SK-N-SH (cell line): ENCODE data around the gene KLHL35.

Experiments used
- CHD2 ChIP-seq: fragments of 150-350 bp; IDR thresholded peaks from 2 replicates; pipeline ENCODE4 v1.6.1; 2018; ENCODE audit warnings: low read length; ENCODE audit not compliant: partially characterized antibody
- EP300 ChIP-seq, 2 experiments: IDR thresholded peaks; 2 replicates each; pipeline versions ENCODE4 v1.4.0 to v1.6.1; 2012; ENCODE audit warnings: borderline replicate concordance in 1 of 2, low read depth in 1 of 2, low read length in 1 of 2
- EZH2phosphoT487 ChIP-seq: fragments of 200-600 bp; sonication (generic); IDR thresholded peaks from 2 replicates; pipeline ENCODE4 v1.6.1; 2017; ENCODE audit warnings: low read depth, mixed run types, mild to moderate bottlenecking, antibody characterized with exemption, moderate library complexity, borderline replicate concordance
- GABPA ChIP-seq: IDR thresholded peaks from 2 replicates; pipeline ENCODE4 v1.4.0; 2012; ENCODE audit warnings: low read depth, mild to moderate bottlenecking
- GATA2 ChIP-seq: sonication (generic); formaldehyde crosslinking; IDR thresholded peaks from 2 replicates; pipeline ENCODE4 v1.5.0; 2020; ENCODE audit warnings: mild to moderate bottlenecking, missing genetic modification reagents
- POLR2AphosphoS5 ChIP-seq: IDR thresholded peaks from 2 replicates; pipeline ENCODE4 v1.6.1; 2012; ENCODE audit warnings: low read depth, low read length
- RXRA ChIP-seq: IDR thresholded peaks from 2 replicates; pipeline ENCODE4 v1.4.0; 2012; ENCODE audit warnings: low read depth, mild to moderate bottlenecking, borderline replicate concordance
- SIN3A ChIP-seq: IDR thresholded peaks from 2 replicates; pipeline ENCODE4 v1.6.1; 2012; ENCODE audit warnings: low read depth, mild to moderate bottlenecking, low read length, moderate library complexity, borderline replicate concordance
- TAF1 ChIP-seq: IDR thresholded peaks from 2 replicates; pipeline ENCODE4 v1.6.1; 2012; ENCODE audit warnings: low read depth, mild to moderate bottlenecking, low read length, moderate library complexity, borderline replicate concordance
- YY1 ChIP-seq: IDR thresholded peaks from 2 replicates; pipeline ENCODE4 v1.4.0; 2012; ENCODE audit warnings: low read depth, mild to moderate bottlenecking
- TF ChIP-seq, protein P1 (sequence below): fragments of 200-600 bp; sonication (generic); IDR thresholded peaks from 2 replicates; pipeline ENCODE4 v1.6.1; 2017; ENCODE audit warnings: antibody characterized with exemption, mild to moderate bottlenecking, moderate library complexity
- TF ChIP-seq, protein P2 (sequence below): fragments of 150-350 bp; IDR thresholded peaks from 2 replicates; pipeline ENCODE4 v1.6.1; 2017; ENCODE audit warnings: antibody characterized with exemption, low read length, low read depth, borderline replicate concordance
- TF ChIP-seq, protein P3 (sequence below): IDR thresholded peaks from 2 replicates; pipeline ENCODE4 v1.6.1; 2012; ENCODE audit warnings: mild to moderate bottlenecking, low read depth, low read length, moderate library complexity
- TF ChIP-seq, protein P4 (sequence below): IDR thresholded peaks from 2 replicates; pipeline ENCODE4 v1.4.0; 2012; ENCODE audit warnings: low read depth

DNA sequence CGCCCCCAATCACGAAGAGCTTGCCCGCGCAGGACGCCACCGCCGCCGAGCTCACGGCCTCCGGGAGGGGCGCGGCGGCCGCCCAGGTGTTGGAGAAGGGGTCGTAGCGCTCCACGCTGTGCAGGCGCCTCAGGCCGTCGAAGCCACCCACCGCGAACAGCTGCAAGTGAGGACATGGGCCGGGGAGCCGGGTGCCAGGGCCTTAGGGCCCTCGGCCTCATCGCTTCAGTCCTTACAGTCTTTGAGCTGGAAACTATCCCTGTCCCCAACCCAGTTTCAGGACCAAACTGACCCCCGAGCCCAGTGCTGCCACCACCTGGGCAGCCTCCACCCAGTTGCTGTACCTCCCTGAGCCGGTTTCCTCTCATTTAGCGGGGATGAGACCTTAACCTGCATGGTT is 7.6 kb downstream of the KLHL35 start:
- TF ChIP-seq POLR2AphosphoS5: no peak
- TF ChIP-seq, protein P1, sequence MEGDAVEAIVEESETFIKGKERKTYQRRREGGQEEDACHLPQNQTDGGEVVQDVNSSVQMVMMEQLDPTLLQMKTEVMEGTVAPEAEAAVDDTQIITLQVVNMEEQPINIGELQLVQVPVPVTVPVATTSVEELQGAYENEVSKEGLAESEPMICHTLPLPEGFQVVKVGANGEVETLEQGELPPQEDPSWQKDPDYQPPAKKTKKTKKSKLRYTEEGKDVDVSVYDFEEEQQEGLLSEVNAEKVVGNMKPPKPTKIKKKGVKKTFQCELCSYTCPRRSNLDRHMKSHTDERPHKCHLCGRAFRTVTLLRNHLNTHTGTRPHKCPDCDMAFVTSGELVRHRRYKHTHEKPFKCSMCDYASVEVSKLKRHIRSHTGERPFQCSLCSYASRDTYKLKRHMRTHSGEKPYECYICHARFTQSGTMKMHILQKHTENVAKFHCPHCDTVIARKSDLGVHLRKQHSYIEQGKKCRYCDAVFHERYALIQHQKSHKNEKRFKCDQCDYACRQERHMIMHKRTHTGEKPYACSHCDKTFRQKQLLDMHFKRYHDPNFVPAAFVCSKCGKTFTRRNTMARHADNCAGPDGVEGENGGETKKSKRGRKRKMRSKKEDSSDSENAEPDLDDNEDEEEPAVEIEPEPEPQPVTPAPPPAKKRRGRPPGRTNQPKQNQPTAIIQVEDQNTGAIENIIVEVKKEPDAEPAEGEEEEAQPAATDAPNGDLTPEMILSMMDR: peak; percentile 37
- no peak for TF ChIP-seq EP300 (IDR thresholded peaks at IDR 0.05; ENCODE audit: borderline replicate concordance in 1 of 2, low read depth in 1 of 2, low read length in 1 of 2)
- TF ChIP-seq TAF1: no peak
- no peak for TF ChIP-seq SIN3A
- TF ChIP-seq, protein P2, sequence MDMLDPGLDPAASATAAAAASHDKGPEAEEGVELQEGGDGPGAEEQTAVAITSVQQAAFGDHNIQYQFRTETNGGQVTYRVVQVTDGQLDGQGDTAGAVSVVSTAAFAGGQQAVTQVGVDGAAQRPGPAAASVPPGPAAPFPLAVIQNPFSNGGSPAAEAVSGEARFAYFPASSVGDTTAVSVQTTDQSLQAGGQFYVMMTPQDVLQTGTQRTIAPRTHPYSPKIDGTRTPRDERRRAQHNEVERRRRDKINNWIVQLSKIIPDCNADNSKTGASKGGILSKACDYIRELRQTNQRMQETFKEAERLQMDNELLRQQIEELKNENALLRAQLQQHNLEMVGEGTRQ: no peak
- no peak for TF ChIP-seq GABPA
- TF ChIP-seq, protein P3, sequence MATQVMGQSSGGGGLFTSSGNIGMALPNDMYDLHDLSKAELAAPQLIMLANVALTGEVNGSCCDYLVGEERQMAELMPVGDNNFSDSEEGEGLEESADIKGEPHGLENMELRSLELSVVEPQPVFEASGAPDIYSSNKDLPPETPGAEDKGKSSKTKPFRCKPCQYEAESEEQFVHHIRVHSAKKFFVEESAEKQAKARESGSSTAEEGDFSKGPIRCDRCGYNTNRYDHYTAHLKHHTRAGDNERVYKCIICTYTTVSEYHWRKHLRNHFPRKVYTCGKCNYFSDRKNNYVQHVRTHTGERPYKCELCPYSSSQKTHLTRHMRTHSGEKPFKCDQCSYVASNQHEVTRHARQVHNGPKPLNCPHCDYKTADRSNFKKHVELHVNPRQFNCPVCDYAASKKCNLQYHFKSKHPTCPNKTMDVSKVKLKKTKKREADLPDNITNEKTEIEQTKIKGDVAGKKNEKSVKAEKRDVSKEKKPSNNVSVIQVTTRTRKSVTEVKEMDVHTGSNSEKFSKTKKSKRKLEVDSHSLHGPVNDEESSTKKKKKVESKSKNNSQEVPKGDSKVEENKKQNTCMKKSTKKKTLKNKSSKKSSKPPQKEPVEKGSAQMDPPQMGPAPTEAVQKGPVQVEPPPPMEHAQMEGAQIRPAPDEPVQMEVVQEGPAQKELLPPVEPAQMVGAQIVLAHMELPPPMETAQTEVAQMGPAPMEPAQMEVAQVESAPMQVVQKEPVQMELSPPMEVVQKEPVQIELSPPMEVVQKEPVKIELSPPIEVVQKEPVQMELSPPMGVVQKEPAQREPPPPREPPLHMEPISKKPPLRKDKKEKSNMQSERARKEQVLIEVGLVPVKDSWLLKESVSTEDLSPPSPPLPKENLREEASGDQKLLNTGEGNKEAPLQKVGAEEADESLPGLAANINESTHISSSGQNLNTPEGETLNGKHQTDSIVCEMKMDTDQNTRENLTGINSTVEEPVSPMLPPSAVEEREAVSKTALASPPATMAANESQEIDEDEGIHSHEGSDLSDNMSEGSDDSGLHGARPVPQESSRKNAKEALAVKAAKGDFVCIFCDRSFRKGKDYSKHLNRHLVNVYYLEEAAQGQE: no peak
- no peak for TF ChIP-seq RXRA
- no peak for TF ChIP-seq GATA2 (CRISPR knock-in tag)
- no peak for TF ChIP-seq YY1
- no peak for TF ChIP-seq EZH2phosphoT487
- TF ChIP-seq, protein P4, sequence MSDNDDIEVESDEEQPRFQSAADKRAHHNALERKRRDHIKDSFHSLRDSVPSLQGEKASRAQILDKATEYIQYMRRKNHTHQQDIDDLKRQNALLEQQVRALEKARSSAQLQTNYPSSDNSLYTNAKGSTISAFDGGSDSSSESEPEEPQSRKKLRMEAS: no peak
- no peak for TF ChIP-seq CHD2
